Tibial nerve (tissue), 4 donors: Measurements from ENCODE around the gene MIEF2. TPM values are rescaled to one million over a fixed set of nuclear protein-coding genes. Genes with fewer than 3 reads are reported as not detected.
"Not testable (repeated sequence)": the region's sequence is repeated elsewhere in the genome, so short reads cannot be mapped to it uniquely, and the experiment has no call there.

ENCODE experiments used
- DNase-seq, 2 donors: peaks; one replicate each; pipeline ENCODE4 v3.0.0-alpha.2; 2019; ENCODE audit warnings: low spot score in 2 of 2
- H3K27ac ChIP-seq, 4 donors: fragments of 200-600 bp; sonication (generic) in 3 of 4; one replicate each; pipeline ENCODE4 v1.5.1; 2017 to 2019; ENCODE audit warnings: mild to moderate bottlenecking in 1 of 4
- H3K27me3 ChIP-seq, 2 donors: fragments of 200-600 bp; sonication (generic) in 1 of 2; one replicate each; pipeline versions ENCODE4 v1.5.1 to v1.6.0; 2017 to 2019
- H3K36me3 ChIP-seq, 3 donors: fragments of 200-600 bp; sonication (generic); one replicate each; pipeline ENCODE4 v1.5.1; 2018 to 2019
- H3K4me1 ChIP-seq, 4 donors: fragments of 200-600 bp; sonication (generic) in 3 of 4; one replicate each; pipeline ENCODE4 v1.5.1; 2017 to 2019
- H3K4me3 ChIP-seq, 4 donors: fragments of 200-600 bp; sonication (generic) in 3 of 4; one replicate each; pipeline ENCODE4 v1.5.1; 2017 to 2019; ENCODE audit warnings: mild to moderate bottlenecking in 1 of 4, moderate library complexity in 1 of 4
- H3K9me3 ChIP-seq, 4 donors: fragments of 200-600 bp; sonication (generic) in 3 of 4; one replicate each; pipeline ENCODE4 v1.5.1; 2017 to 2019
- CTCF ChIP-seq, 5 experiments: fragments of 200-600 bp in 3 of 5; fragments of 450-650 bp in 2 of 5; sonication (generic) in 3 of 5; IDR thresholded peaks; one replicate each; pipeline ENCODE4 v1.5.1; 2016 to 2019; ENCODE audit warnings: antibody characterized with exemption in 5 of 5, mild to moderate bottlenecking in 3 of 5, moderate library complexity in 2 of 5
- EP300 ChIP-seq, 2 donors: sonication (generic); formaldehyde crosslinking; IDR thresholded peaks; one replicate each; pipeline ENCODE4 v1.6.1; 2017; ENCODE audit warnings: antibody characterized with exemption in 2 of 2, mild to moderate bottlenecking in 1 of 2
- POLR2A ChIP-seq, 2 donors: fragments of 450-650 bp; IDR thresholded peaks; one replicate each; pipeline ENCODE4 v1.6.1; 2017; ENCODE audit warnings: antibody characterized with exemption in 2 of 2, mild to moderate bottlenecking in 2 of 2, moderate library complexity in 2 of 2
- WGBS, 2 donors: methylation state at CpG; one replicate each; pipeline ENCODE4 v1.1.5; 2018; 5-methylcytosine and 5-hydroxymethylcytosine counted together
- total RNA-seq, 4 donors: library from RNA; depleted of rRNA; stranded (reverse); fragments of >200 nt; gene quantifications; one replicate each; pipeline ENCODE4 v1.1.0, GENCODE V29; 2016

The MIEF2 gene
- total RNA-seq, 4 donors from 2014 or later: 16.2 to 31.7 (median 20.4) TPM

DNA sequence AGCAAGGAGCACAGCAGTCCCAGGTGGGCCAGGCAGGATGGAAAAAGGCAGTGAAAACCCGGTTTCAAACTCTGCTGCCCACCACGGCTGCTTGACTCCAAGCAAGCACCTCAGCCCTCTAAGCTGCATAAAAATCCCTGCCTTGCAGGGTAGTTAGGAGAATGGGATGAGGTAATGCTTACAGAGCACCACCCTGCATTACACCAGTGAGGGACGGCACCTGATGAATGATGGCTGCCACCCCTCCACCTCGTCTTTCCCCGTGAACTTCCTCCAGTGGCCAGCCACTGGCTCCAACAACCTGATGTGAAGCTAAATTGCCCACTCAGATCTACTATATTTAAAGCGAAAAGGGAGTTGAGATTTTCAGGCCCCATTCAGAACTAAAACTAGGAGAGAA lies 21.3 kb downstream of the MIEF2 start:
- DNase-seq: no peak
- Histone ChIP-seq H3K27me3 (no peaks in the 10 kb centered on the region), H3K4me3 (no peak overlapping the region), H3K9me3 (no peaks in the 10 kb centered on the region), H3K27ac (no peak overlapping the region), H3K4me1 (no peaks in the 10 kb centered on the region), H3K36me3 (peaks cover 7 to 99% (median 30%) of the 10 kb centered on the region in 3 donors)
- WGBS, 2 donors: 86 to 93% methylated on average over 6 of the region's 6 CpGs
- TF ChIP-seq POLR2A (IDR thresholded peaks at IDR 0.05) (no peak), EP300 (IDR thresholded peaks at IDR 0.05) (no peak), CTCF (IDR thresholded peaks at IDR 0.05) (no peak)

DNA sequence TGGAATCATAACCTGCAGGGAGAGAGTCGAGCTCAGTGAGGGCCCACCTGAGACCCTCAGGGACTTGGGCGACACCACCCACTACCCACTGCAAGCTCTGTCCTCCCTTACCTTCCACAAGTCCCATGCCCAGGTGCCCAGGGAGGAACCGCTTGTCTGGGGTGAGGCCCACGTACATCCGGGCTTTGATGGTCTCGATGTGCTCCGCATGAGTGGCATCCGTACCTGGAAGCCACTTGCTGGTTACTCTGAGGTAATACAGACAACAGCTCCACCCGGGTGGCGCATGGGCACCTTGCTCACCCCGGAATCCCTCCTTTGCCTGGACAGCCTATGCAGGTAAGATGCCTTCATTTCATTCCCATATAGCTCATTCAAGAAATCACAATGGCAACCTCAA lies 24.8 kb downstream of the MIEF2 start:
- no peaks in the 10 kb centered on the region for H3K9me3 ChIP-seq
- H3K27me3 ChIP-seq: no peaks in the 10 kb centered on the region
- no peak overlapping the region for H3K4me3 ChIP-seq
- no peak overlapping the region for H3K27ac ChIP-seq
- DNase-seq: no peak
- 86 to 95% methylated on average over 5 to 11 of the region's 11 CpGs for WGBS, 2 donors
- no peaks in the 10 kb centered on the region for H3K4me1 ChIP-seq
- TF ChIP-seq CTCF (IDR thresholded peaks at IDR 0.05) (no peak), POLR2A (IDR thresholded peaks at IDR 0.05) (no peak), EP300 (IDR thresholded peaks at IDR 0.05) (no peak)
- H3K36me3 ChIP-seq: peaks cover 7 to 99% (median 42%) of the 10 kb centered on the region in 3 donors

DNA sequence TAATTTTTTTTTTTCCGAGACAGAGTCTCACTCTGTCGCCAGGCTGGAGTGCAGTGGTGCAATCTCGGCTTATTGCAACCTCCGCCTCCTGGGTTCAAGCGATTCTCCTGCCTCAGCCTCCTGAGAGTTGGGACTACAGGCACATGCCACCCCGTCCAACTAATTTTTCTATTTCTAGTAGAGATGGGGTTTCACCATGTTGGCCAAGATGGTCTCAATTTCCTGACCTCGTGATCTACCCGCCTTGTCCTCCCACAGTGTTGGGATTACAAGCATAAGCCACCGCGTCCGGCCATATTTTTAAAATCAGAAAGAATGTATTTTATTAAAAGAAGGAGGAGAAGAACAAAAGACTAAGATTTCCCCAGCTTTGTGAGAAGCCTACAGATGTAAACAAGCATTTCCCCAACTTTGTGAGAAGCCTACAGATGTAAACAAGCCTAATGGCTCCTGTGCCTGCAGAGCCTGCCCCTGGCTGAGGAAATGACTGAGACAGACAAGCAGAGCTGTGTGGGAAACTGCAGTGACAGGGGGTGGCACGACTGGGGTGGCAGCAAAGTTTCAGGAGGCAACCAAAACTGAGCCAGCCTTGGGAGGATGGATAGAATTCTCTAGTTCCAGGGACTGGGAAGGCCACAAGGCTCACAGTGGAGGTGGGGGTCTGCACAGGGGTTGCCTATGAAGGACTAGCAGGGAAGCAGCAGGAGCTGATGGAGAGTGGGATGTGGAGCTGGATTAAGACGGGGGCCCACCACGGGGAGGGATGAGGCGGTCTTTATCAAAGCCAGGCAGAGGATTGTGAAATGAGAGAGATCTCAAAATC lies 31.5 kb downstream of the MIEF2 start:
- H3K4me3 ChIP-seq: no peak overlapping the region
- H3K36me3 ChIP-seq: peaks cover 2 to 99% (median 36%) of the 10 kb centered on the region in 3 donors
- H3K27me3 ChIP-seq: no peaks in the 10 kb centered on the region
- no peaks in the 10 kb centered on the region for H3K4me1 ChIP-seq
- no peaks in the 10 kb centered on the region for H3K9me3 ChIP-seq
- no peak overlapping the region for H3K27ac ChIP-seq
- DNase-seq: no peak
- 88 to 91% methylated on average over 15 of the region's 15 CpGs for WGBS, 2 donors
- TF ChIP-seq POLR2A (IDR thresholded peaks at IDR 0.05): no peak
- TF ChIP-seq CTCF (IDR thresholded peaks at IDR 0.05): no peak
- no peak for TF ChIP-seq EP300 (IDR thresholded peaks at IDR 0.05)

- not testable (repeated sequence) for H3K27ac ChIP-seq, H3K4me1 ChIP-seq, H3K27me3 ChIP-seq, H3K9me3 ChIP-seq, H3K4me3 ChIP-seq, DNase-seq
- WGBS, 2 donors: no CpG with 5 or more reads among the region's 30 CpGs
- H3K36me3 ChIP-seq: peaks cover 0 to 95% (median 24%) of the 10 kb centered on the region in 3 donors
Measured at GRCh38 chr17:18298061-18298460, 37.6 kb downstream of the MIEF2 start.

- H3K27ac ChIP-seq: no peak overlapping the region
- H3K4me1 ChIP-seq: no peaks in the 10 kb centered on the region
- H3K9me3 ChIP-seq: no peaks in the 10 kb centered on the region
- no peak for DNase-seq
- no peaks in the 10 kb centered on the region for H3K27me3 ChIP-seq
- peaks cover 0 to 95% (median 32%) of the 10 kb centered on the region in 3 donors for H3K36me3 ChIP-seq
- TF ChIP-seq POLR2A (IDR thresholded peaks at IDR 0.05) (no peak), CTCF (IDR thresholded peaks at IDR 0.05) (no peak), EP300 (IDR thresholded peaks at IDR 0.05) (no peak)
- no peak overlapping the region for H3K4me3 ChIP-seq
- 78 to 84% methylated on average over 8 of the region's 8 CpGs for WGBS, 2 donors
Measured at GRCh38 chr17:18300725-18301480, 40.4 kb downstream of the MIEF2 start.

- H3K36me3 ChIP-seq: peaks cover 0 to 92% (median 44%) of the 10 kb centered on the region in 3 donors
- DNase-seq, H3K9me3 ChIP-seq, H3K4me3 ChIP-seq, H3K27ac ChIP-seq, H3K4me1 ChIP-seq, H3K27me3 ChIP-seq: not testable (repeated sequence)
- WGBS, 2 donors: 76 to 81% methylated on average over 13 of the region's 13 CpGs
Measured at GRCh38 chr17:18303206-18303605, 42.7 kb downstream of the MIEF2 start.
